ENCODE data around the gene SLC44A1.

Gene SLC44A1

GRCh38 chr9:105275938-105276337 is 31.5 kb downstream of the SLC44A1 start:
- peaks cover 13% of the 10 kb centered on the region for H3K4me1 ChIP-seq (ENCODE audit: control insufficient read depth, insufficient read depth, low read length)
- H3K4me3 ChIP-seq (ENCODE audit: low read length) = no peak overlapping the region
- no peak overlapping the region for H3K9ac ChIP-seq (ENCODE audit: low read depth, low read length)
- no peaks in the 10 kb centered on the region for H3K9me3 ChIP-seq (replicated peaks; ENCODE audit: low read length)
- H3K4me2 ChIP-seq (ENCODE audit: low read length) = no peak overlapping the region
- no peaks in the 10 kb centered on the region for H3K27me3 ChIP-seq (ENCODE audit: control insufficient read depth, insufficient read depth, low read length)
- H3K36me3 ChIP-seq (ENCODE audit: insufficient read depth, low read length) = no peaks in the 10 kb centered on the region

DNA sequence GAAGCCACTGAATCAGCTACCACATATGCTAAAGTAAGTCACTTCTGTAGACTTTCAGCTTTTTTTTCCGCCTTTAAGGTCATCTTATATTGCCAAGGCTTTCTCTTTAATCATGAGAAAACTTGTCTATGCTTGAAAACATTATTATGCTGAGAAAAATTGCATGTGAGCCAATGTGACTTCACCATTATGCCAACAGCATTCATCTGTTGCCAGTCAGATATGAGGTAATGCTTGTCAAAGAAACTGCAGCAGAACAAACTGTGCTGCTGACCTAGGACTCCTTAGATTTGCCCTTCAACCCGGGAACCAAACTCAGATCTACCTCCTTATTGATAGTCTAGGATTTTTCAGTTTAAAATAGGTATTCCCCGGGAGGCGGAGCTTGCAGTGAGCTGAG is 34.3 kb downstream of the SLC44A1 start:
- H3K4me2 ChIP-seq (ENCODE audit: low read length) = no peak overlapping the region
- H3K4me1 ChIP-seq (ENCODE audit: control insufficient read depth, insufficient read depth, low read length) = peaks cover 24% of the 10 kb centered on the region
- H3K27me3 ChIP-seq (ENCODE audit: control insufficient read depth, insufficient read depth, low read length) = no peaks in the 10 kb centered on the region
- H3K36me3 ChIP-seq (ENCODE audit: insufficient read depth, low read length) = no peaks in the 10 kb centered on the region
- H3K4me3 ChIP-seq (ENCODE audit: low read length) = no peak overlapping the region
- no peak overlapping the region for H3K9ac ChIP-seq (ENCODE audit: low read depth, low read length)
- H3K9me3 ChIP-seq (replicated peaks; ENCODE audit: low read length) = no peaks in the 10 kb centered on the region

GRCh38 chr9:105280691-105281090 is 36.2 kb downstream of the SLC44A1 start:
- H3K9ac ChIP-seq (ENCODE audit: low read depth, low read length) = no peak overlapping the region
- H3K27me3 ChIP-seq (ENCODE audit: control insufficient read depth, insufficient read depth, low read length) = no peaks in the 10 kb centered on the region
- H3K9me3 ChIP-seq (replicated peaks; ENCODE audit: low read length) = no peaks in the 10 kb centered on the region
- H3K4me3 ChIP-seq (ENCODE audit: low read length) = no peak overlapping the region
- peaks cover 24% of the 10 kb centered on the region for H3K4me1 ChIP-seq (ENCODE audit: control insufficient read depth, insufficient read depth, low read length)
- H3K36me3 ChIP-seq (ENCODE audit: insufficient read depth, low read length) = no peaks in the 10 kb centered on the region
- peak overlapping the region; percentile 23 for H3K4me2 ChIP-seq (ENCODE audit: low read length)

DNA sequence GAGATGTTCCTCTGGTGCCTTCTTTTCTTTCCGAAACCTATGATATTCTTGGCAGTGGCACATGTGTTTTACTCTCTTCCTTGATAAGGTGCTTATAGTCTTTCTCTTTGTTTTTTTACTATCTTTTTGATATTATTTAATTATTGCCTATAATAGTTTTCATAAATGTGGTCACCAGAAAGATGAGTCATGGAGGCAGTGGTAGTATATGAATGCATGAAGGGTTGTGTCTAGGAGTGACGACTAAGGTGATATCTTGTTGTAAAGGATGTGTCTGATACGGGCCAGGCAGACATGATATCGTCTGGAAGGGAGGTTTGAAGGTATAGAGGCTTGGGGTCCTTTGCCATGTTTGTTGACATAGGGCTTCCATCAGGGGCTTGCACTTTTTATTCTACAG is 36.8 kb downstream of the SLC44A1 start:
- H3K9me3 ChIP-seq (replicated peaks; ENCODE audit: low read length) = no peaks in the 10 kb centered on the region
- H3K36me3 ChIP-seq (ENCODE audit: insufficient read depth, low read length) = no peaks in the 10 kb centered on the region
- H3K4me2 ChIP-seq (ENCODE audit: low read length) = no peak overlapping the region
- H3K27me3 ChIP-seq (ENCODE audit: control insufficient read depth, insufficient read depth, low read length) = no peaks in the 10 kb centered on the region
- H3K9ac ChIP-seq (ENCODE audit: low read depth, low read length) = no peak overlapping the region
- peaks cover 24% of the 10 kb centered on the region for H3K4me1 ChIP-seq (ENCODE audit: control insufficient read depth, insufficient read depth, low read length)
- H3K4me3 ChIP-seq (ENCODE audit: low read length) = no peak overlapping the region

DNA sequence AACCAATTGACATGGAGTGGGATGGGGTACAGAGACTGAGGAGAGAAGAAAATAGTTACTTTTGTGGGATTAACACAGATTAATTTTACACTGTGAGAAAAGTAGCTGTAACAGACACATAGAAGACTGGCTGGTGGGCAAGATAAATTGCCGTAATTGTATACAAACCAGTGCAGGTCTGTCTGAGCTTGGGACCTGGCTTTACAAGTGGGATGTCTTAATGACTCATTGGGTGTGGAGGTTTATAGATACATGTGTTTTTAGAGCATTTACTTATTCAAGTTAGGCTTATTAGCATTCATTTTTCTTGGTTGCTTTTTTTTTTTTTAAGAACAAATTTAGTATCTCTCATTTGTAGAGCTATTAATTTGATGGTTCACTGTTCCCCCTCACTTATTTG is 37.5 kb downstream of the SLC44A1 start:
- no peaks in the 10 kb centered on the region for H3K27me3 ChIP-seq (ENCODE audit: control insufficient read depth, insufficient read depth, low read length)
- no peaks in the 10 kb centered on the region for H3K9me3 ChIP-seq (replicated peaks; ENCODE audit: low read length)
- no peak overlapping the region for H3K4me3 ChIP-seq (ENCODE audit: low read length)
- peaks cover 24% of the 10 kb centered on the region for H3K4me1 ChIP-seq (ENCODE audit: control insufficient read depth, insufficient read depth, low read length)
- no peaks in the 10 kb centered on the region for H3K36me3 ChIP-seq (ENCODE audit: insufficient read depth, low read length)
- no peak overlapping the region for H3K4me2 ChIP-seq (ENCODE audit: low read length)
- no peak overlapping the region for H3K9ac ChIP-seq (ENCODE audit: low read depth, low read length)

GRCh38 chr9:105282870-105283621 is 38.6 kb downstream of the SLC44A1 start:
- Histone ChIP-seq H3K4me1 (ENCODE audit: control insufficient read depth, insufficient read depth, low read length) (peaks cover 24% of the 10 kb centered on the region), H3K4me3 (ENCODE audit: low read length) (no peak overlapping the region), H3K4me2 (ENCODE audit: low read length) (no peak overlapping the region), H3K9me3 (replicated peaks; ENCODE audit: low read length) (no peaks in the 10 kb centered on the region), H3K9ac (ENCODE audit: low read depth, low read length) (no peak overlapping the region), H3K27me3 (ENCODE audit: control insufficient read depth, insufficient read depth, low read length) (no peaks in the 10 kb centered on the region), H3K36me3 (ENCODE audit: insufficient read depth, low read length) (no peaks in the 10 kb centered on the region)

DNA sequence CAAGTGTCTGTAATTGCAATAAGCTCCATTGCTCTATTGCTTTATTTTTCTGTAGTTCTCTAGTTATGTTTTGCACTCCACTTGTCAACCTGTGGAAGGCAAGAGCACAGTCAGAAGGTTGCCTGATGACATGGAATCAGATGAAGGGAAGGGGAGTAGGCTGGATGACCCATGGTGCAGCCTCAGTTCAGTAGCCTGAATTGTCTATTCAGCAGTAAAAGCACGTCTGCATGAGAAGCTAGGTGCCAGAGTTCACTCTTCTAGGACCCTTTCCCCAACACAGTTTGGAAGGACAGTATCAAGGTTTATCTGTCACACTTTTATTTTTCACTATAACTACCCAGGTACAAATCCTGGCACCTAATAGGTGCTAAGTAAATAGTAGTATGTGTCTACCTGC is 39.3 kb downstream of the SLC44A1 start:
- Histone ChIP-seq H3K4me2 (ENCODE audit: low read length) (no peak overlapping the region), H3K4me1 (ENCODE audit: control insufficient read depth, insufficient read depth, low read length) (peaks cover 24% of the 10 kb centered on the region), H3K27me3 (ENCODE audit: control insufficient read depth, insufficient read depth, low read length) (no peaks in the 10 kb centered on the region), H3K4me3 (ENCODE audit: low read length) (no peak overlapping the region), H3K9me3 (replicated peaks; ENCODE audit: low read length) (no peaks in the 10 kb centered on the region), H3K9ac (ENCODE audit: low read depth, low read length) (no peak overlapping the region), H3K36me3 (ENCODE audit: insufficient read depth, low read length) (no peaks in the 10 kb centered on the region)

GRCh38 chr9:105284463-105284862 is 40.0 kb downstream of the SLC44A1 start:
- H3K4me2 ChIP-seq (ENCODE audit: low read length) = no peak overlapping the region

GRCh38 chr9:105286098-105286497 is 41.6 kb downstream of the SLC44A1 start:
- no peak overlapping the region for H3K4me2 ChIP-seq (ENCODE audit: low read length)
- no peak overlapping the region for H3K4me3 ChIP-seq (ENCODE audit: low read length)
- no peaks in the 10 kb centered on the region for H3K36me3 ChIP-seq (ENCODE audit: insufficient read depth, low read length)

More at GRCh38 chr9:105284463-105284862, 40.0 kb downstream of the SLC44A1 start:
- H3K4me1 ChIP-seq (ENCODE audit: control insufficient read depth, insufficient read depth, low read length) = peaks cover 24% of the 10 kb centered on the region
- no peaks in the 10 kb centered on the region for H3K27me3 ChIP-seq (ENCODE audit: control insufficient read depth, insufficient read depth, low read length)
- no peaks in the 10 kb centered on the region for H3K9me3 ChIP-seq (replicated peaks; ENCODE audit: low read length)
- H3K9ac ChIP-seq (ENCODE audit: low read depth, low read length) = no peak overlapping the region
- H3K4me3 ChIP-seq (ENCODE audit: low read length) = no peak overlapping the region
- no peaks in the 10 kb centered on the region for H3K36me3 ChIP-seq (ENCODE audit: insufficient read depth, low read length)

GRCh38 chr9:105289305-105289704 is 44.9 kb downstream of the SLC44A1 start:
- H3K4me3 ChIP-seq (ENCODE audit: low read length) = no peak overlapping the region
- H3K4me2 ChIP-seq (ENCODE audit: low read length) = no peak overlapping the region
- H3K27me3 ChIP-seq (ENCODE audit: control insufficient read depth, insufficient read depth, low read length) = no peaks in the 10 kb centered on the region
- H3K9me3 ChIP-seq (replicated peaks; ENCODE audit: low read length) = no peaks in the 10 kb centered on the region
- no peak overlapping the region for H3K9ac ChIP-seq (ENCODE audit: low read depth, low read length)
- H3K4me1 ChIP-seq (ENCODE audit: control insufficient read depth, insufficient read depth, low read length) = peaks cover 14% of the 10 kb centered on the region
- H3K36me3 ChIP-seq (ENCODE audit: insufficient read depth, low read length) = no peaks in the 10 kb centered on the region

More at GRCh38 chr9:105286098-105286497, 41.6 kb downstream of the SLC44A1 start:
- no peak overlapping the region for H3K9ac ChIP-seq (ENCODE audit: low read depth, low read length)
- H3K4me1 ChIP-seq (ENCODE audit: control insufficient read depth, insufficient read depth, low read length) = peaks cover 20% of the 10 kb centered on the region
- H3K27me3 ChIP-seq (ENCODE audit: control insufficient read depth, insufficient read depth, low read length) = no peaks in the 10 kb centered on the region
- H3K9me3 ChIP-seq (replicated peaks; ENCODE audit: low read length) = no peaks in the 10 kb centered on the region

DNA sequence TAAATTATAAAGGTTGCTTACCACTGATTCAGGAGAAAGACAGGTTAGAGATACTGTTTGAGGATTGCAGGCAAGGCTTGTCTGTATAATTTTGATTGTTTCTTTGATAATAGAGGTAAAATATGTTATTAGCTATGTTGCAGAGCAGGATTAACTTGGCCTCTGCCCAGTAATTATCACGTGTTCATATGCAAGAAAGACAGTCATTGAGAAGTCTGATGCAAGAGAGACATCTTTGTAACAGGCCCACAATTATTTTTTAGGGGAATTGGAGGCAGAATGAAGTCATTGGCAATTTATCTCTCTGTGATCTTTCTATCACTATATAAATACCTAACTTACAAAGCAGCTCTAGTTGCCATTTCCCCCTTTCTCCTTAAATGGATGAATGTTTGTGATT is 46.0 kb downstream of the SLC44A1 start:
- no peak overlapping the region for H3K4me2 ChIP-seq (ENCODE audit: low read length)
- H3K4me3 ChIP-seq (ENCODE audit: low read length) = no peak overlapping the region
- no peak overlapping the region for H3K9ac ChIP-seq (ENCODE audit: low read depth, low read length)
- H3K4me1 ChIP-seq (ENCODE audit: control insufficient read depth, insufficient read depth, low read length) = peaks cover 25% of the 10 kb centered on the region
- H3K27me3 ChIP-seq (ENCODE audit: control insufficient read depth, insufficient read depth, low read length) = no peaks in the 10 kb centered on the region
- no peaks in the 10 kb centered on the region for H3K36me3 ChIP-seq (ENCODE audit: insufficient read depth, low read length)
- H3K9me3 ChIP-seq (replicated peaks; ENCODE audit: low read length) = no peaks in the 10 kb centered on the region

DNA sequence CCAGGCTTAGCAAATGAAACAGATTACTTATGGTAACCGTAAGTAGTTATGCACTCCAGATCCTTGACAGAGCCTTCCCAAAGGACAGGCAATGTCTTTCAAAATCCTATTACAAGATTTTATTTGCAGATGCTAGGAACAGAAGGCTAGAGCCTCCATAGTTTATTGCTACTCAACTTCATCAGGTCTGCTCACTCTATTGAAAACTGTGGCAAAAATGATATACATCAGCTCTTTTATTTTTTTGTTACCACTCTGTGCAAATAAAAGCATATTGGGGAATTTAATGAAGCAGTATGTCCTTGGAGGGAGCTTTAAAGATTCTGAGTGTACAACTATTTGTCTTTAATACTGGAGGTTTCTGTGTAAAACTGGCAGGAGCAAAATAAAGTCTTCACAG is 46.5 kb downstream of the SLC44A1 start:
- Histone ChIP-seq H3K36me3 (ENCODE audit: insufficient read depth, low read length) (no peaks in the 10 kb centered on the region), H3K9me3 (replicated peaks; ENCODE audit: low read length) (no peaks in the 10 kb centered on the region), H3K4me1 (ENCODE audit: control insufficient read depth, insufficient read depth, low read length) (peaks cover 30% of the 10 kb centered on the region)

More for the DNA sequence above, 46.5 kb downstream of the SLC44A1 start:
- H3K9ac ChIP-seq (ENCODE audit: low read depth, low read length) = no peak overlapping the region
- H3K4me3 ChIP-seq (ENCODE audit: low read length) = no peak overlapping the region
- H3K4me2 ChIP-seq (ENCODE audit: low read length) = no peak overlapping the region
- H3K27me3 ChIP-seq (ENCODE audit: control insufficient read depth, insufficient read depth, low read length) = no peaks in the 10 kb centered on the region

Measured in skeletal muscle satellite cell (primary cell).